ENCODE data around the gene GRIK3.
"Not testable (repeated sequence)": the region's sequence is repeated elsewhere in the genome, so short reads cannot be mapped to it uniquely, and the experiment has no call there.

Gene GRIK3

DNA sequence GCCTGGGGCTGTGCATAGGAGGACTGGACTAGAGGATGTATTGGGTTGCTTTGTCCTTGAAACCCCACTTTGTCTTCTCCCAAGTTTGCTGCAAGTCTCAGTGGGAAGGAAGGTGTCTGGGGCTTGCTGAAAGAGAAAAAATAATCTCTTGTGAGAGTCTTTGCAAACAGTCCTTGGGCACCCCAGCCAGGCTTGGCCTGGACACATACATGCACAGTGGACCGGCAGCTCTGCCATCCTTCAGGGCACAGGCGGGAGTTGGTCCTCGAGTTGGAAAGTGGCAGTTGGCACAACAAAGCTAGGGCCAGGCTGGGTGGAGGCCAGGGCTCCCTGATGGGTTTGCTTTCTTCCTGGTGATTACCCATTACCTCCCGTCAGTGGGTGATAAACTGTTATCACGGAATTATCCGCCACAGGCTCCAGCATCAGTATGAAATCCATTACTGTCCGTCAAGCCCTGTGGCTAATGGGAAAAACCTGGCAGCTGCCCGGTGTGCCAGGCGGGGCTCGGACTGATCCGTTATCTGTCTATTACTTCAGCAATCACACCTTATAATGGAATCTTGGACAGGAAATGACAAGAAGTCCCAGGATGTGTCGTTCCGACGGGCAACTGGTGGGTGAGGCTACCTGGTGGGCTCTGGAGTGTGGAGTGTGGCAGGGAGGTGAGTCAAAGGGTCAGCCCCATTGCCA, 265.7 kb downstream of the GRIK3 start:
- Histone ChIP-seq H3K36me3 (ENCODE audit: control insufficient read depth in 2 of 2, insufficient read depth in 1 of 2, low read length in 2 of 2) (no peaks in the 10 kb centered on the region), H3K4me3 (ENCODE audit: low read depth, low read length) (no peak overlapping the region), H3K4me1 (ENCODE audit: control insufficient read depth, insufficient read depth, low read length) (no peaks in the 10 kb centered on the region), H3K27ac (ENCODE audit: extremely low read depth, low read depth, low read length) (no peak overlapping the region), H3K9me3 (ENCODE audit: control insufficient read depth, insufficient read depth, low read depth, low read length) (no peaks in the 10 kb centered on the region)
- peak; percentile 45; the same call in 1 of the 2 replicates for TF ChIP-seq ZIC2 (tag by site-specific recombination; IDR thresholded peaks at IDR 0.05)
- TF ChIP-seq ZNF121 (tag by site-specific recombination; IDR thresholded peaks at IDR 0.05) = no peak
- TF ChIP-seq ZNF473 (tag by site-specific recombination; IDR thresholded peaks at IDR 0.05) = no peak
- no peak for TF ChIP-seq ZNF398 (tag by site-specific recombination; IDR thresholded peaks at IDR 0.05)
- TF ChIP-seq ZNF704 (tag by site-specific recombination; IDR thresholded peaks at IDR 0.05) = no peak
- POLR2A ChIA-PET = no interaction called here
- CTCF ChIA-PET = no interaction called here

GRCh38 chr1:36767429-36767828, 266.9 kb downstream of the GRIK3 start:
- TF ChIP-seq ZNF146 (tag by site-specific recombination; IDR thresholded peaks at IDR 0.05) = peak; percentile 88
- POLR2A ChIA-PET; CTCF ChIA-PET; H3K9me3 ChIP-seq (ENCODE audit: control insufficient read depth, insufficient read depth, low read depth, low read length); H3K4me1 ChIP-seq (ENCODE audit: control insufficient read depth, insufficient read depth, low read length); H3K36me3 ChIP-seq (ENCODE audit: control insufficient read depth in 2 of 2, insufficient read depth in 1 of 2, low read length in 2 of 2); H3K4me3 ChIP-seq (ENCODE audit: low read depth, low read length); H3K27ac ChIP-seq (ENCODE audit: extremely low read depth, low read depth, low read length): not testable (repeated sequence)

- TF ChIP-seq, protein P1, sequence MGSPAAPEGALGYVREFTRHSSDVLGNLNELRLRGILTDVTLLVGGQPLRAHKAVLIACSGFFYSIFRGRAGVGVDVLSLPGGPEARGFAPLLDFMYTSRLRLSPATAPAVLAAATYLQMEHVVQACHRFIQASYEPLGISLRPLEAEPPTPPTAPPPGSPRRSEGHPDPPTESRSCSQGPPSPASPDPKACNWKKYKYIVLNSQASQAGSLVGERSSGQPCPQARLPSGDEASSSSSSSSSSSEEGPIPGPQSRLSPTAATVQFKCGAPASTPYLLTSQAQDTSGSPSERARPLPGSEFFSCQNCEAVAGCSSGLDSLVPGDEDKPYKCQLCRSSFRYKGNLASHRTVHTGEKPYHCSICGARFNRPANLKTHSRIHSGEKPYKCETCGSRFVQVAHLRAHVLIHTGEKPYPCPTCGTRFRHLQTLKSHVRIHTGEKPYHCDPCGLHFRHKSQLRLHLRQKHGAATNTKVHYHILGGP (tag by site-specific recombination; IDR thresholded peaks at IDR 0.05) = no peak
- TF ChIP-seq REPIN1 (tag by site-specific recombination; IDR thresholded peaks at IDR 0.05; ENCODE audit: low read depth) = no peak
- TF ChIP-seq SP3 (tag by site-specific recombination; IDR thresholded peaks at IDR 0.05) = no peak
- TF ChIP-seq ZNF785 (tag by site-specific recombination; IDR thresholded peaks at IDR 0.05) = no peak
- ChIA-PET POLR2A (no interaction called here), CTCF (interaction anchor here (0.6 to 0.7 kb wide), 3 partner anchors 52 to 133 kb away, joined by 3 read pairs; no protein-coding TSS in a partner anchor)
- Histone ChIP-seq H3K36me3 (ENCODE audit: control insufficient read depth in 2 of 2, insufficient read depth in 1 of 2, low read length in 2 of 2) (no peaks in the 10 kb centered on the region), H3K4me3 (ENCODE audit: low read depth, low read length) (no peak overlapping the region), H3K27ac (ENCODE audit: extremely low read depth, low read depth, low read length) (no peak overlapping the region), H3K4me1 (ENCODE audit: control insufficient read depth, insufficient read depth, low read length) (no peaks in the 10 kb centered on the region), H3K9me3 (ENCODE audit: control insufficient read depth, insufficient read depth, low read depth, low read length) (no peaks in the 10 kb centered on the region)
Measured at GRCh38 chr1:36766481-36766880, 267.8 kb downstream of the GRIK3 start.

DNA sequence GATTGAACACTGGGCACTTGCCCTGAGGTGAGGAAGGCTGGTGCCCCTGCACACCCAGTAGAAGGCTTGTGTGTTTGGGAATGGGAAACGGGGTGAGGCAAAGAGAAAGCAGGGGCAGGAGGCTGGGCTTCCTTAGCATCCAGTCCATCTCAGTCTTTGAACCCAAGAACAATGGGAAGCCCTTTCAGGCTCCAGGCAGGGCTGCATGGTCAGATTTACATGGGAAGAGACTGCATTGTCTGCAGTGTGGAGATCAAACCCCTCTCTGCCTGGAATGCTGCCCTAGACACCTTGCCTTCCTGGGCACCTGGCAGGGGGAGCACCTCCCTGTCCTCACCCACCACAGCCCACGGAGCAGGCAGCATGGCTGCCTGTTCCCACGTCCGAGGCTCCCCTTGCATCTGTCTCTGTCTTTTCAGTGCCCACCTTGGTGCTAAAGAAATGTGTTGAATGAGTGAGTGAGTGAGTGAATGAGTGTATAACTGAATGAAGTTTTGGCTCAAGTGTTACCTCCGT, 268.5 kb downstream of the GRIK3 start:
- ChIA-PET CTCF (interaction anchor here (0.6 to 0.7 kb wide), 3 partner anchors 53 to 134 kb away, joined by 3 read pairs; no protein-coding TSS in a partner anchor), POLR2A (no interaction called here)
- no peaks in the 10 kb centered on the region for H3K9me3 ChIP-seq (ENCODE audit: control insufficient read depth, insufficient read depth, low read depth, low read length)
- no peaks in the 10 kb centered on the region for H3K36me3 ChIP-seq (ENCODE audit: control insufficient read depth in 2 of 2, insufficient read depth in 1 of 2, low read length in 2 of 2)
- H3K4me3 ChIP-seq (ENCODE audit: low read depth, low read length) = no peak overlapping the region
- H3K27ac ChIP-seq (ENCODE audit: extremely low read depth, low read depth, low read length) = no peak overlapping the region
- H3K4me1 ChIP-seq (ENCODE audit: control insufficient read depth, insufficient read depth, low read length) = no peaks in the 10 kb centered on the region
- TF ChIP-seq ZNF175 (tag by site-specific recombination; IDR thresholded peaks at IDR 0.05) (no peak), KLF8 (tag by site-specific recombination; IDR thresholded peaks at IDR 0.05) (no peak), ZSCAN30 (tag by site-specific recombination; IDR thresholded peaks at IDR 0.05) (no peak), ZNF843 (tag by site-specific recombination; IDR thresholded peaks at IDR 0.05) (no peak), YY1 (tag by site-specific recombination; IDR thresholded peaks at IDR 0.05) (no peak), ZBTB7A (tag by site-specific recombination; IDR thresholded peaks at IDR 0.05; ENCODE audit: low read depth) (no peak), TCF7L2 (IDR thresholded peaks at IDR 0.05; ENCODE audit: borderline replicate concordance, low read depth, low read length) (no peak)
- TF ChIP-seq, protein P2, sequence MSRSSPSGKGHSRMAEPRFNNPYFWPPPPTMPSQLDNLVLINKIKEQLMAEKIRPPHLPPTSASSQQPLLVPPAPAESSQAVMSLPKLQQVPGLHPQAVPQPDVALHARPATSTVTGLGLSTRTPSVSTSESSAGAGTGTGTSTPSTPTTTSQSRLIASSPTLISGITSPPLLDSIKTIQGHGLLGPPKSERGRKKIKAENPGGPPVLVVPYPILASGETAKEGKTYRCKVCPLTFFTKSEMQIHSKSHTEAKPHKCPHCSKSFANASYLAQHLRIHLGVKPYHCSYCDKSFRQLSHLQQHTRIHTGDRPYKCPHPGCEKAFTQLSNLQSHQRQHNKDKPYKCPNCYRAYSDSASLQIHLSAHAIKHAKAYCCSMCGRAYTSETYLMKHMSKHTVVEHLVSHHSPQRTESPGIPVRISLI (tag by site-specific recombination; IDR thresholded peaks at IDR 0.05) = no peak
- TF ChIP-seq, protein P3, sequence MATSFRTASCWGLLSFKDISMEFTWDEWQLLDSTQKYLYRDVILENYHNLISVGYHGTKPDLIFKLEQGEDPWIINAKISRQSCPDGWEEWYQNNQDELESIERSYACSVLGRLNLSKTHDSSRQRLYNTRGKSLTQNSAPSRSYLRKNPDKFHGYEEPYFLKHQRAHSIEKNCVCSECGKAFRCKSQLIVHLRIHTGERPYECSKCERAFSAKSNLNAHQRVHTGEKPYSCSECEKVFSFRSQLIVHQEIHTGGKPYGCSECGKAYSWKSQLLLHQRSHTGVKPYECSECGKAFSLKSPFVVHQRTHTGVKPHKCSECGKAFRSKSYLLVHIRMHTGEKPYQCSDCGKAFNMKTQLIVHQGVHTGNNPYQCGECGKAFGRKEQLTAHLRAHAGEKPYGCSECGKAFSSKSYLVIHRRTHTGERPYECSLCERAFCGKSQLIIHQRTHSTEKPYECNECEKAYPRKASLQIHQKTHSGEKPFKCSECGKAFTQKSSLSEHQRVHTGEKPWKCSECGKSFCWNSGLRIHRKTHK (tag by site-specific recombination; IDR thresholded peaks at IDR 0.05) = no peak
